Measurements from ENCODE around the gene DECR2.
"Not testable (repeated sequence)": the region's sequence is repeated elsewhere in the genome, so short reads cannot be mapped to it uniquely, and the experiment has no call there.

DNA sequence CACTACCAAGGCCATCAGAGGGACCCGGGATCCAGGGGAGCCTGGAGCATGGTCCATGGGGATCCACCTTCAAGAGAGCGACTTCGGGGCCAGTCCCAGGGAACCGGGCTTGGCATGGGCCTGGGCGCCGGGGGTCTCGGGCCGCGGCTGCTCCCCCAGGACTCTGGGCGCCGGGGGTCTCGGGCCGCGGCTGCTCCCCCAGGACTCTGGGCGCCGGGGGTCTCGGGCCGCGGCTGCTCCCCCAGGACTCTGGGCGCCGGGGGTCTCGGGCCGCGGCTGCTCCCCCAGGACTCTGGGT lies 39.0 kb upstream of the DECR2 start:
- TF ChIP-seq, protein P1, sequence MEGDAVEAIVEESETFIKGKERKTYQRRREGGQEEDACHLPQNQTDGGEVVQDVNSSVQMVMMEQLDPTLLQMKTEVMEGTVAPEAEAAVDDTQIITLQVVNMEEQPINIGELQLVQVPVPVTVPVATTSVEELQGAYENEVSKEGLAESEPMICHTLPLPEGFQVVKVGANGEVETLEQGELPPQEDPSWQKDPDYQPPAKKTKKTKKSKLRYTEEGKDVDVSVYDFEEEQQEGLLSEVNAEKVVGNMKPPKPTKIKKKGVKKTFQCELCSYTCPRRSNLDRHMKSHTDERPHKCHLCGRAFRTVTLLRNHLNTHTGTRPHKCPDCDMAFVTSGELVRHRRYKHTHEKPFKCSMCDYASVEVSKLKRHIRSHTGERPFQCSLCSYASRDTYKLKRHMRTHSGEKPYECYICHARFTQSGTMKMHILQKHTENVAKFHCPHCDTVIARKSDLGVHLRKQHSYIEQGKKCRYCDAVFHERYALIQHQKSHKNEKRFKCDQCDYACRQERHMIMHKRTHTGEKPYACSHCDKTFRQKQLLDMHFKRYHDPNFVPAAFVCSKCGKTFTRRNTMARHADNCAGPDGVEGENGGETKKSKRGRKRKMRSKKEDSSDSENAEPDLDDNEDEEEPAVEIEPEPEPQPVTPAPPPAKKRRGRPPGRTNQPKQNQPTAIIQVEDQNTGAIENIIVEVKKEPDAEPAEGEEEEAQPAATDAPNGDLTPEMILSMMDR (IDR thresholded peaks at IDR 0.05) = not testable (repeated sequence)
- TF ChIP-seq POLR2A (IDR thresholded peaks at IDR 0.05) = not testable (repeated sequence)
